Measurements from ENCODE around the gene EPB41L4B.

GRCh38 chr9:109325089-109325488 is 4.2 kb upstream of the EPB41L4B start:
- TF ChIP-seq EZH2 (IDR thresholded peaks at IDR 0.05; ENCODE audit: borderline replicate concordance, low read length) (no peak), CTCF (conservative IDR thresholded peaks at IDR 0.05 in 1 of 2, IDR thresholded peaks at IDR 0.05 in 1 of 2; ENCODE audit: extremely low read depth in 1 of 2, insufficient read depth in 1 of 2, low read depth in 1 of 2, low read length in 2 of 2) (no peak)
